ENCODE data around the gene SARM1.

Gene SARM1

GRCh38 chr17:28371245-28372202 is at the start of gene SARM1:
Gene SARM1 (plus strand): TSS chr17:28371694. CDS start chr17:28372033, 339 bp downstream.
- DNase-seq: peak; percentile 91
- Mint-ChIP-seq H3K27ac (peak within 1 kb of the TSS; percentile 93), H3K9me3 (no peaks in the 10 kb centered on the region), H3K4me1 (ENCODE audit: low read depth) (peaks cover 24% of the 10 kb centered on the region), H3K36me3 (ENCODE audit: low read depth) (peaks cover 24% of the 10 kb centered on the region), H3K4me3 (peak within 1 kb of the TSS; percentile 87), H3K27me3 (no peaks in the 10 kb centered on the region)

- Mint-ChIP-seq H3K36me3 (ENCODE audit: low read depth) (peaks cover 83% of the 10 kb centered on the region), H3K27ac (no peak overlapping the region), H3K4me1 (ENCODE audit: low read depth) (peaks cover 58% of the 10 kb centered on the region), H3K9me3 (no peaks in the 10 kb centered on the region), H3K4me3 (no peak overlapping the region), H3K27me3 (no peaks in the 10 kb centered on the region)
- DNase-seq: no peak
Observed at GRCh38 chr17:28324267-28324745, 47.2 kb upstream of the SARM1 start.

- DNase-seq: no peak
- no peaks in the 10 kb centered on the region for H3K9me3 Mint-ChIP-seq
- peaks cover 82% of the 10 kb centered on the region for H3K36me3 Mint-ChIP-seq (ENCODE audit: low read depth)
- no peaks in the 10 kb centered on the region for H3K27me3 Mint-ChIP-seq
- no peak overlapping the region for H3K27ac Mint-ChIP-seq
- H3K4me3 Mint-ChIP-seq: no peak overlapping the region
- H3K4me1 Mint-ChIP-seq (ENCODE audit: low read depth): peaks cover 55% of the 10 kb centered on the region
Observed at GRCh38 chr17:28324781-28325180, 46.7 kb upstream of the SARM1 start.

GRCh38 chr17:28325211-28325610 is 46.3 kb upstream of the SARM1 start:
- no peaks in the 10 kb centered on the region for H3K27me3 Mint-ChIP-seq
- no peak for DNase-seq
- H3K27ac Mint-ChIP-seq: no peak overlapping the region
- peaks cover 78% of the 10 kb centered on the region for H3K36me3 Mint-ChIP-seq (ENCODE audit: low read depth)
- H3K9me3 Mint-ChIP-seq: no peaks in the 10 kb centered on the region
- H3K4me3 Mint-ChIP-seq: no peak overlapping the region
- peaks cover 50% of the 10 kb centered on the region for H3K4me1 Mint-ChIP-seq (ENCODE audit: low read depth)

- H3K9me3 Mint-ChIP-seq: no peaks in the 10 kb centered on the region
- H3K27me3 Mint-ChIP-seq: no peaks in the 10 kb centered on the region
- peaks cover 41% of the 10 kb centered on the region for H3K4me1 Mint-ChIP-seq (ENCODE audit: low read depth)
- peaks cover 78% of the 10 kb centered on the region for H3K36me3 Mint-ChIP-seq (ENCODE audit: low read depth)
- no peak overlapping the region for H3K4me3 Mint-ChIP-seq
- DNase-seq: no peak
- H3K27ac Mint-ChIP-seq: no peak overlapping the region
Observed at GRCh38 chr17:28326114-28326513, 45.4 kb upstream of the SARM1 start.

- peaks cover 77% of the 10 kb centered on the region for H3K36me3 Mint-ChIP-seq (ENCODE audit: low read depth)
- H3K27me3 Mint-ChIP-seq: no peaks in the 10 kb centered on the region
- peak; percentile 48 for DNase-seq
- H3K9me3 Mint-ChIP-seq: no peaks in the 10 kb centered on the region
- H3K4me3 Mint-ChIP-seq: no peak overlapping the region
- peak overlapping the region; percentile 88 for H3K27ac Mint-ChIP-seq
- H3K4me1 Mint-ChIP-seq (ENCODE audit: low read depth): peaks cover 33% of the 10 kb centered on the region
Observed at GRCh38 chr17:28327031-28327607, 44.4 kb upstream of the SARM1 start.

- no peaks in the 10 kb centered on the region for H3K27me3 Mint-ChIP-seq
- no peaks in the 10 kb centered on the region for H3K9me3 Mint-ChIP-seq
- H3K4me1 Mint-ChIP-seq (ENCODE audit: low read depth): peaks cover 34% of the 10 kb centered on the region
- peaks cover 72% of the 10 kb centered on the region for H3K36me3 Mint-ChIP-seq (ENCODE audit: low read depth)
- H3K27ac Mint-ChIP-seq: peak overlapping the region; percentile 88
- no peak for DNase-seq
- no peak overlapping the region for H3K4me3 Mint-ChIP-seq
Observed at GRCh38 chr17:28327709-28328108, 43.8 kb upstream of the SARM1 start.

GRCh38 chr17:28328325-28328724 is 43.2 kb upstream of the SARM1 start:
- DNase-seq: no peak
- no peaks in the 10 kb centered on the region for H3K27me3 Mint-ChIP-seq
- H3K9me3 Mint-ChIP-seq: no peaks in the 10 kb centered on the region
- peak overlapping the region; percentile 88 for H3K27ac Mint-ChIP-seq
- H3K4me3 Mint-ChIP-seq: no peak overlapping the region
- H3K4me1 Mint-ChIP-seq (ENCODE audit: low read depth): peaks cover 39% of the 10 kb centered on the region
- peaks cover 68% of the 10 kb centered on the region for H3K36me3 Mint-ChIP-seq (ENCODE audit: low read depth)

- peaks cover 54% of the 10 kb centered on the region for H3K4me1 Mint-ChIP-seq (ENCODE audit: low read depth)
- H3K9me3 Mint-ChIP-seq: no peaks in the 10 kb centered on the region
- H3K4me3 Mint-ChIP-seq: no peak overlapping the region
- no peaks in the 10 kb centered on the region for H3K27me3 Mint-ChIP-seq
- DNase-seq: peak; percentile 26
- H3K27ac Mint-ChIP-seq: peak overlapping the region; percentile 68
- H3K36me3 Mint-ChIP-seq (ENCODE audit: low read depth): peaks cover 59% of the 10 kb centered on the region
Observed at GRCh38 chr17:28330671-28331070, 40.8 kb upstream of the SARM1 start.

- no peaks in the 10 kb centered on the region for H3K27me3 Mint-ChIP-seq
- no peak overlapping the region for H3K4me3 Mint-ChIP-seq
- H3K36me3 Mint-ChIP-seq (ENCODE audit: low read depth): peaks cover 51% of the 10 kb centered on the region
- H3K4me1 Mint-ChIP-seq (ENCODE audit: low read depth): peaks cover 52% of the 10 kb centered on the region
- DNase-seq: peak; percentile 26
- H3K27ac Mint-ChIP-seq: peak overlapping the region; percentile 60
- no peaks in the 10 kb centered on the region for H3K9me3 Mint-ChIP-seq
Observed at GRCh38 chr17:28331891-28332420, 39.5 kb upstream of the SARM1 start.

GRCh38 chr17:28333083-28333746 is 38.3 kb upstream of the SARM1 start:
- peak; percentile 14 for DNase-seq
- no peaks in the 10 kb centered on the region for H3K9me3 Mint-ChIP-seq
- no peaks in the 10 kb centered on the region for H3K27me3 Mint-ChIP-seq
- H3K4me3 Mint-ChIP-seq: peak overlapping the region; percentile 94
- peaks cover 50% of the 10 kb centered on the region for H3K4me1 Mint-ChIP-seq (ENCODE audit: low read depth)
- H3K36me3 Mint-ChIP-seq (ENCODE audit: low read depth): peaks cover 39% of the 10 kb centered on the region
- no peak overlapping the region for H3K27ac Mint-ChIP-seq

- Mint-ChIP-seq H3K27ac (peak overlapping the region; percentile 94), H3K9me3 (no peaks in the 10 kb centered on the region), H3K27me3 (no peaks in the 10 kb centered on the region), H3K36me3 (ENCODE audit: low read depth) (peaks cover 34% of the 10 kb centered on the region), H3K4me1 (ENCODE audit: low read depth) (peaks cover 47% of the 10 kb centered on the region), H3K4me3 (peak overlapping the region; percentile 94)
- no peak for DNase-seq
Observed at GRCh38 chr17:28334171-28334570, 37.3 kb upstream of the SARM1 start.

- peaks cover 47% of the 10 kb centered on the region for H3K4me1 Mint-ChIP-seq (ENCODE audit: low read depth)
Observed at GRCh38 chr17:28334666-28335200, 36.8 kb upstream of the SARM1 start.

More at GRCh38 chr17:28334666-28335200, 36.8 kb upstream of the SARM1 start:
- H3K4me3 Mint-ChIP-seq: peak overlapping the region; percentile 94
- H3K9me3 Mint-ChIP-seq: no peaks in the 10 kb centered on the region
- H3K36me3 Mint-ChIP-seq (ENCODE audit: low read depth): peaks cover 35% of the 10 kb centered on the region
- H3K27ac Mint-ChIP-seq: peak overlapping the region; percentile 94
- H3K27me3 Mint-ChIP-seq: no peaks in the 10 kb centered on the region
- no peak for DNase-seq

Measured in activated T-cell treated with anti-CD3 and anti-CD28 coated beads, Interleukin-2, amount 50 U/mL, for 24 hours (primary cell).